IPS-18c (cell line): ENCODE data around the gene IL12A.

Experiments
- H3K4me3 ChIP-seq: 2 replicates; pipeline ENCODE4 v1.7.0; 2013; ENCODE audit warnings: low read depth, mild to moderate bottlenecking, low read length, moderate library complexity; ENCODE audit not compliant: insufficient read depth
- H3K9me3 ChIP-seq: one replicate; pipeline ENCODE4 v1.6.1; 2013; ENCODE audit warnings: mild to moderate bottlenecking, low read length, moderate library complexity; ENCODE audit not compliant: control insufficient read depth, insufficient read depth

IL12A gene

GRCh38 chr3:159978918-159979703, 9.5 kb upstream of the IL12A start:
- no peak overlapping the region for H3K4me3 ChIP-seq
- no peaks in the 10 kb centered on the region for H3K9me3 ChIP-seq

DNA sequence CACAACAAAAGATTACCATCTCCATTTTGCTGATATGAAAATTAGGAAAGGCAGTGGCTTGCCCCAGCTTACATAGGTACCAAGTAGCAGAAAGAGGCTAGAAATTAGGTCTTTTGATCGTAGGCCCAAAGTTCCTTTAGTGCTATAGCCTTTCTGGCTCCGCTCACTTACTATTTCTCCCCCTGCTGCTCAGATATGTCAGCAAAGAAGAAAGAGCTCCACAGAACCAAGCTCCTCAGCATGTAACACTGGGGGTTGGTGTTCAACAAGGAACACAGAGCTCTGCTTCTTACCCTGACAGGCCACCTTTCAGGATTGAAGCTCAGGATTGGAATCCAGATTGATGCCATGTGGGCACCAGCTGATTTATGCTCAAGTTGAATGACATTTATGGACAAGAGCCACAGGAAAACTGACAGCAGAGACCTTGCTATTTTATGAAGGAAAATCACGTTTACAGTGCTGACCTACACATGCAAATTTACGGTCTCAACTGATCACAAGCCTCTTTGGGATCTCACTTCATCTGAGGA, 6.1 kb upstream of the IL12A start:
- H3K9me3 ChIP-seq, result no peaks in the 10 kb centered on the region

GRCh38 chr3:159987291-159987711, 1.3 kb upstream of the IL12A start:
- Histone ChIP-seq H3K4me3 (no peak overlapping the region), H3K9me3 (no peaks in the 10 kb centered on the region)

More for the DNA sequence above, 6.1 kb upstream of the IL12A start:
- H3K4me3 ChIP-seq, result no peak overlapping the region

GRCh38 chr3:159989973-159990846, 1.6 kb downstream of the IL12A start:
- Histone ChIP-seq H3K9me3 (no peaks in the 10 kb centered on the region), H3K4me3 (no peak overlapping the region)

GRCh38 chr3:159991591-159991990, 3.0 kb downstream of the IL12A start:
- no peak overlapping the region for H3K4me3 ChIP-seq
- no peaks in the 10 kb centered on the region for H3K9me3 ChIP-seq

- Histone ChIP-seq H3K9me3 (peaks cover under 1% of the 10 kb centered on the region), H3K4me3 (no peak overlapping the region)
Observed at GRCh38 chr3:159992589-159992988, 4.0 kb downstream of the IL12A start.

- peaks cover 2% of the 10 kb centered on the region for H3K9me3 ChIP-seq
- H3K4me3 ChIP-seq, result no peak overlapping the region
Observed at GRCh38 chr3:159994182-159994581, 5.5 kb downstream of the IL12A start.

DNA sequence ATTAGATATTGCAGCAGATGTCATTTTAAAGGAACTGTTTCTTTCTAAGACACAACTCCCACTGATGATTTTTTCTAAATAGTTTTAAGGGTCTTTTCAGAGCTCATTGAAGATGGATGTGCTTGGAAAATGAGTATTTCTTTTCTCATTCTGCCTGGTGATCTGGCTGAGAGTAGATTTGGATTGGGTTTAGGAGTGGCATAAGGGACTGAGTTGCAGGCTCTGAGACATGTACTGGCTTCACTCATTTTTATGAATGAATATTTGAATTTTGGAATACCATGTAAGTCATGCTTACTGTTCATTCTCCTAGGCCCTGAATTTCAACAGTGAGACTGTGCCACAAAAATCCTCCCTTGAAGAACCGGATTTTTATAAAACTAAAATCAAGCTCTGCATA, 6.5 kb downstream of the IL12A start:
- Histone ChIP-seq H3K4me3 (no peak overlapping the region), H3K9me3 (peaks cover 2% of the 10 kb centered on the region)

DNA sequence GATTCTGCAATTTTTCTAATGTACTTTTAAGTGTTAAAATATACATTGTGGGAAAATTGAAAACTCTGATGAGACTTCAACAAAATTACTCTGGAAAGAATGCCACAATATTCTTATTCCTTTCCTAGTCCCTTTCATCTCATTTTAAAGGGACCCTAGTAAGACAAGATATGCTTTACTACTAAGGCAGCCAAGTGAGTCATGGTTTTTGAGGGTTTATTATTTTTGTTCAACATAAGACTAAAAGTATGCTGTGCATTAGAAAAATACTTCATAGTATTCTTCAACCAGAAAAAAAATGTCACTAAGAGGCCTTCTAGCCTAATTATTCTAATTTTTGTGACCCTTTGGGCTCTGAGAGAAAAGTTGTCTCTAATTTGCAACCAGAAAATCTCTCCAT, 7.4 kb downstream of the IL12A start:
- Histone ChIP-seq H3K9me3 (peaks cover 2% of the 10 kb centered on the region), H3K4me3 (no peak overlapping the region)

GRCh38 chr3:159996959-159997358, 8.3 kb downstream of the IL12A start:
- Histone ChIP-seq H3K9me3 (peaks cover 2% of the 10 kb centered on the region), H3K4me3 (no peak overlapping the region)

DNA sequence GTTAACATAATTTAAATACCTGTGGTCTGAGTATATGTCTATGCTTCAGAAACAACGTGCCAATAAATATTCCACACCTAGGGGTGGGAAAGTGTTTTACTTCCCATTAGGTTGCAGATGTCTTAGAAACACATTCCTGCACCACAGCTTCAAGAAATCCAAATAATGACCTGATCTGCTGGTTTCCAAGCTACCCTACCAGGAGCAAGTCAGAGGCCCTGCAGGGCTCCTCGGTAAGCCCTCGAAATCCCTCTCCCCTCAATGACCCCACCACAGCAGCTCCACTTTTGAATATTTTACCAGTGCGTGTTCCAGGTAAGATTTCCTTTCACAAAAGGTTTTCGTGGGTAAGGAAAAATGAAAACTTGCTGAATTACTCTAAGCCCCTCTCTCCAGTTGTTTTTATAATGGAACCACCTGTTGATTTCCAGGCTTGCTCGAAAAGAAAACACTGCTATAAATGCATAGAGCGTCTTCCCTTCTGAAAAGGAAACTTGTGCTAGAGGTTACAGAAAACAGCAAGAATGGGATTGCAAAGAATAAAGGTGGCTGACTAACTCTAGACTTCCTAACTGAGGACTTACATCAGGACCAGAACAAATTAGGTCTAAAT, 12.6 kb downstream of the IL12A start:
- Histone ChIP-seq H3K9me3 (peaks cover 2% of the 10 kb centered on the region), H3K4me3 (no peak overlapping the region)

- Histone ChIP-seq H3K9me3 (peaks cover 2% of the 10 kb centered on the region), H3K4me3 (no peak overlapping the region)
Observed at GRCh38 chr3:160001850-160002623, 13.4 kb downstream of the IL12A start.

GRCh38 chr3:160003520-160004128, 15.0 kb downstream of the IL12A start:
- Histone ChIP-seq H3K4me3 (no peak overlapping the region), H3K9me3 (no peaks in the 10 kb centered on the region)

- no peak overlapping the region for H3K4me3 ChIP-seq
- no peaks in the 10 kb centered on the region for H3K9me3 ChIP-seq
Observed at GRCh38 chr3:160005004-160005403, 16.4 kb downstream of the IL12A start.

DNA sequence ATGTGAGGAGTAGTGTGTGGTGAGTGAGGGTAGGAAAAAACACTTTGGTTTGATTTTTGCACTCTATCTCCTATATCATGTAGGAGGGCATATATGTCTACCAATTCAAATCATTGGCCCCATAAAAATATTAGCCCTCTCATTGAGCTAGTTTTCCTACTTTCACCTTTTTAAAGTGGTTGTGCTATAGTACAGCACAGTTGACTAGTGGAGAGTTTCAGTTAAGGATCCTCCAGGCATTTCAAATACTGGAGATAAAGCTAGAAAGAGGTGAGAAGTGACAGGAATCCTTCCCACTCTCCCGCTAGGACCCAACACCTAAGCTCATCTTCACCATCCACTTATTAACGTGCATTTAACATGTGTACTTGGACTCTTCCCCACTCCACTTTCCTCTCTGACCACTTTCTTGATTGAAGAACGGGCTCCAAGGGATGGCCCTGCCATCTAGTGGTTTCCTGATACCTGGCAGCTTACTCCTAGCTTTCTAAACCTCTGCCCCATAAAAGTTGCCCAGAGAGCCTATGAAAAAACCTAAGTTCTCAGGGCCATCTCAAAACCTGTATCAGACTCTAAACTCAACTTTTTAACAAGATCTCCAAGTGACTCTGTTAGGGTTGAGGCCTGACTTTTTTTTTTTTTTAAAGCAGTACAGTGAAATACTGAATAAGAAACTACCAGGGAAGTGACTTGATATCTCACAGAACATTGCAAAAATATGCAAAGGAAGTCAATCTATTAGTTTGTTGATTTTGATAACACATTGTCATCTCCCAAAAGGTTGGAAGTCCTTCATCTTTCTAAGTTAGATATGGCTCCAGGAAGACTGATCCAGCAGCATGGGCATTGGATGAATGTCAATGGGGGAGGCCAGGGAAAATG, 17.9 kb downstream of the IL12A start:
- Histone ChIP-seq H3K4me3 (no peak overlapping the region), H3K9me3 (no peaks in the 10 kb centered on the region)

- no peaks in the 10 kb centered on the region for H3K9me3 ChIP-seq
- H3K4me3 ChIP-seq, result no peak overlapping the region
Observed at GRCh38 chr3:160008961-160009360, 20.3 kb downstream of the IL12A start.
